HG03135 (cell line): ENCODE data around the gene EVC.
"Not testable (repeated sequence)": the region's sequence is repeated elsewhere in the genome, so short reads cannot be mapped to it uniquely, and the experiment has no call there.

Experiments used
- ATAC-seq: cut with Tn5 transposase; IDR thresholded peaks from one replicate; pipeline ENCODE4 v1.9.1; 2021; ENCODE audit warnings: mild to moderate bottlenecking, moderate library complexity; ENCODE audit not compliant: unreplicated experiment

EVC gene

GRCh38 chr4:5707778-5708448, 3.1 kb upstream of the EVC start:
- ATAC-seq: no peak

GRCh38 chr4:5708449-5709206, 2.4 kb upstream of the EVC start, which contains the start of gene EVC2:
Gene EVC2, minus strand, starts transcription at chr4:5708559. Its CDS starts 46 bp downstream, at chr4:5708513.
- no peak for ATAC-seq

GRCh38 chr4:5709207-5709575, 1.8 kb upstream of the EVC start:
- no peak for ATAC-seq

- no peak for ATAC-seq
Observed at GRCh38 chr4:5710065-5710960, 688 bp upstream of the EVC start.

- ATAC-seq: no peak
Observed at GRCh38 chr4:5711479-5712184, 631 bp downstream of the EVC start.

- no peak for ATAC-seq
Observed at GRCh38 chr4:5712517-5712916, 1.5 kb downstream of the EVC start.

GRCh38 chr4:5712931-5713330, 1.9 kb downstream of the EVC start:
- ATAC-seq: no peak

GRCh38 chr4:5713861-5714260, 2.9 kb downstream of the EVC start:
- ATAC-seq: no peak

- no peak for ATAC-seq
Observed at GRCh38 chr4:5715357-5715756, 4.4 kb downstream of the EVC start.

GRCh38 chr4:5716391-5716790, 5.4 kb downstream of the EVC start:
- ATAC-seq: no peak

- no peak for ATAC-seq
Observed at GRCh38 chr4:5717449-5718158, 6.6 kb downstream of the EVC start.

- no peak for ATAC-seq
Observed at GRCh38 chr4:5718411-5718810, 7.4 kb downstream of the EVC start.

- no peak for ATAC-seq
Observed at GRCh38 chr4:5719350-5720055, 8.5 kb downstream of the EVC start.

- ATAC-seq: no peak
Observed at GRCh38 chr4:5720157-5720850, 9.3 kb downstream of the EVC start.

GRCh38 chr4:5720980-5721379, 10.0 kb downstream of the EVC start:
- ATAC-seq: no peak

GRCh38 chr4:5721923-5722322, 10.9 kb downstream of the EVC start:
- ATAC-seq: no peak

- ATAC-seq: no peak
Observed at GRCh38 chr4:5722328-5722727, 11.3 kb downstream of the EVC start.

- ATAC-seq: no peak
Observed at GRCh38 chr4:5724377-5724776, 13.4 kb downstream of the EVC start.

GRCh38 chr4:5728412-5728811, 17.4 kb downstream of the EVC start:
- not testable (repeated sequence) for ATAC-seq
